Measurements from ENCODE around the gene GRM4.

Gene GRM4

DNA sequence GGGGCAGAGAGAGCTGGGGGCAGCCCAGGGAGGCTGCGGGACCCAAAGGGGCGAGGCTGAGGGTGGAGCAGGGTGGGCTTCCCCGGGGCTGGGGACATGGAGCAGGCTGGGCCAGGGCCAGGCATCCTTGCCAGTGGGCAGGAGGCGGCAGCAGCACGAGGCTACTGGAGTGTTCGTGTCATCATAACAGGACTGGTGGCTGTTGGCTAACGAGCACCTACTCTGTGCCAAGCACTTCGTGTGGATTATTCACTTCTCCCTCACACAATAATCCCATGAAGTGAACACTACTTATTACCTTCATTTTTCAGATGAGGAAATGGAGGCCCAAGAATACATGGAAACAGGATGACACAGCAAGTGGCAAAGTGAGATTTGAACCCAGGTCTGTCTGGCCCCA lies 41.7 kb downstream of the GRM4 start:
- no peak for TF ChIP-seq EZH2phosphoT487 (conservative IDR thresholded peaks at IDR 0.05; ENCODE audit: low read length)
- TF ChIP-seq, protein P1, sequence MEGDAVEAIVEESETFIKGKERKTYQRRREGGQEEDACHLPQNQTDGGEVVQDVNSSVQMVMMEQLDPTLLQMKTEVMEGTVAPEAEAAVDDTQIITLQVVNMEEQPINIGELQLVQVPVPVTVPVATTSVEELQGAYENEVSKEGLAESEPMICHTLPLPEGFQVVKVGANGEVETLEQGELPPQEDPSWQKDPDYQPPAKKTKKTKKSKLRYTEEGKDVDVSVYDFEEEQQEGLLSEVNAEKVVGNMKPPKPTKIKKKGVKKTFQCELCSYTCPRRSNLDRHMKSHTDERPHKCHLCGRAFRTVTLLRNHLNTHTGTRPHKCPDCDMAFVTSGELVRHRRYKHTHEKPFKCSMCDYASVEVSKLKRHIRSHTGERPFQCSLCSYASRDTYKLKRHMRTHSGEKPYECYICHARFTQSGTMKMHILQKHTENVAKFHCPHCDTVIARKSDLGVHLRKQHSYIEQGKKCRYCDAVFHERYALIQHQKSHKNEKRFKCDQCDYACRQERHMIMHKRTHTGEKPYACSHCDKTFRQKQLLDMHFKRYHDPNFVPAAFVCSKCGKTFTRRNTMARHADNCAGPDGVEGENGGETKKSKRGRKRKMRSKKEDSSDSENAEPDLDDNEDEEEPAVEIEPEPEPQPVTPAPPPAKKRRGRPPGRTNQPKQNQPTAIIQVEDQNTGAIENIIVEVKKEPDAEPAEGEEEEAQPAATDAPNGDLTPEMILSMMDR (IDR thresholded peaks at IDR 0.05; ENCODE audit: insufficient read depth, low read length, poor library complexity, severe bottlenecking) = no peak
- H3K27me3 ChIP-seq (ENCODE audit: low read length) = no peaks in the 10 kb centered on the region

DNA sequence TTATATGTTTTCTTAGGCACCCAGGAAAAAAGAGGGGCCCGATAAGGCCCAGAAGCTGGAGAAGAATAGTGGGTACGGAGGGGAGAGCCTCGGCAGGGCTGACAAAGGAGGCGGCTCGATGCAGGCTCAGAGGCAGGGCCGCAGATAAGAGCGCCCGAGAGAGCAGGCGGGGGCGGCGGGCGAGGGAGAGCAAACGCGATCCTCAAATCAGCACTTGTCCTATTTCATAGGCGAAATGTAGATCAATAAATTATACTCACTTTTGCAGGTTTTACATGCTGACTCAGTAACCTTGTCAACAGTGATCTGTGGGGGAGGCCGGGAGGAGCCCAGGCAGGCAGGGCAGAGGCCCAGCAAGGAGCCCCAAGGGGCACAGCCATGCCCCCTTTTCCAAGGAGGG lies 42.6 kb downstream of the GRM4 start:
- TF ChIP-seq, protein P1 (IDR thresholded peaks at IDR 0.05; ENCODE audit: insufficient read depth, low read length, poor library complexity, severe bottlenecking) = no peak
- TF ChIP-seq EZH2phosphoT487 (conservative IDR thresholded peaks at IDR 0.05; ENCODE audit: low read length) = no peak
- no peaks in the 10 kb centered on the region for H3K27me3 ChIP-seq (ENCODE audit: low read length)
- H3K4me2 ChIP-seq (ENCODE audit: low read depth, low read length, poor library complexity, severe bottlenecking) = no peak overlapping the region
- H2AFZ ChIP-seq (ENCODE audit: low read depth, low read length, severe bottlenecking) = no peak overlapping the region
- H3K4me3 ChIP-seq (ENCODE audit: insufficient read depth, low read length, poor library complexity, severe bottlenecking) = no peak overlapping the region
- no peaks in the 10 kb centered on the region for H3K9me3 ChIP-seq (ENCODE audit: insufficient read depth, low read length)
- H3K27ac ChIP-seq (ENCODE audit: low read depth, low read length) = no peak overlapping the region
- no peaks in the 10 kb centered on the region for H3F3A ChIP-seq (ENCODE audit: insufficient read depth)
- no peaks in the 10 kb centered on the region for H3K36me3 ChIP-seq (ENCODE audit: low read length)
- no peaks in the 10 kb centered on the region for H3K79me2 ChIP-seq (ENCODE audit: insufficient read depth, low read length)
- H3K9ac ChIP-seq (ENCODE audit: low read length) = no peak overlapping the region
- H3K9me2 ChIP-seq (replicated peaks; ENCODE audit: insufficient read depth, low read length) = no peaks in the 10 kb centered on the region
- no peaks in the 10 kb centered on the region for H4K20me1 ChIP-seq (ENCODE audit: low read depth, low read length)

More for the DNA sequence above, 41.7 kb downstream of the GRM4 start:
- Histone ChIP-seq H3K4me3 (ENCODE audit: insufficient read depth, low read length, poor library complexity, severe bottlenecking) (no peak overlapping the region), H3K9me3 (ENCODE audit: insufficient read depth, low read length) (no peaks in the 10 kb centered on the region), H3K36me3 (ENCODE audit: low read length) (no peaks in the 10 kb centered on the region), H2AFZ (ENCODE audit: low read depth, low read length, severe bottlenecking) (no peak overlapping the region), H3K4me2 (ENCODE audit: low read depth, low read length, poor library complexity, severe bottlenecking) (no peak overlapping the region), H3F3A (ENCODE audit: insufficient read depth) (no peaks in the 10 kb centered on the region), H4K20me1 (ENCODE audit: low read depth, low read length) (no peaks in the 10 kb centered on the region), H3K9me2 (replicated peaks; ENCODE audit: insufficient read depth, low read length) (no peaks in the 10 kb centered on the region), H3K79me2 (ENCODE audit: insufficient read depth, low read length) (no peaks in the 10 kb centered on the region), H3K9ac (ENCODE audit: low read length) (no peak overlapping the region), H3K27ac (ENCODE audit: low read depth, low read length) (no peak overlapping the region)

DNA sequence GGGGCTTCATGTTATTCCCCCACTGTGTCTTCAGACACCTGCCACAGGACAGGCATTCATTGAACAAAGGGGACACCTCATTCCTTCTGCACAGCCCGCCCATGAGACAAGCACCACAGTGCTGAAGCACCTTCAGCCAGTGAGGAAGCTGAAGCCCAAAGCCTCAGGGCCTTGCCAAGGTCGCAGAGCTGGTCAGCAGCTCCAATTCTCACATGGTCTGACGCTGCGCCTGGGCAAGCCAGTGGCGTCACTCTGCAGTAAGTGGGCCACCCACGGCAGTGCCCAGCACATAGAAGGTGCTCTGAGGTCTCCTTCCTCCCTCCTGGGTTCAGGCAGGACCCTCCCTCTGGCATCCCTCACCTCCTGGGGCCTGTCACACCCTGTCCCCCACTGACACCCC lies 43.2 kb downstream of the GRM4 start:
- no peaks in the 10 kb centered on the region for H3K9me3 ChIP-seq (ENCODE audit: insufficient read depth, low read length)
- H3K79me2 ChIP-seq (ENCODE audit: insufficient read depth, low read length) = no peaks in the 10 kb centered on the region
- H3K9ac ChIP-seq (ENCODE audit: low read length) = no peak overlapping the region
- H2AFZ ChIP-seq (ENCODE audit: low read depth, low read length, severe bottlenecking) = no peak overlapping the region
- H3K4me3 ChIP-seq (ENCODE audit: insufficient read depth, low read length, poor library complexity, severe bottlenecking) = no peak overlapping the region
- H3K36me3 ChIP-seq (ENCODE audit: low read length) = no peaks in the 10 kb centered on the region
- TF ChIP-seq, protein P1 (IDR thresholded peaks at IDR 0.05; ENCODE audit: insufficient read depth, low read length, poor library complexity, severe bottlenecking) = no peak
- no peak for TF ChIP-seq EZH2phosphoT487 (conservative IDR thresholded peaks at IDR 0.05; ENCODE audit: low read length)
- no peaks in the 10 kb centered on the region for H3F3A ChIP-seq (ENCODE audit: insufficient read depth)
- no peak overlapping the region for H3K27ac ChIP-seq (ENCODE audit: low read depth, low read length)
- H3K27me3 ChIP-seq (ENCODE audit: low read length) = no peaks in the 10 kb centered on the region
- H3K9me2 ChIP-seq (replicated peaks; ENCODE audit: insufficient read depth, low read length) = no peaks in the 10 kb centered on the region
- no peaks in the 10 kb centered on the region for H4K20me1 ChIP-seq (ENCODE audit: low read depth, low read length)
- H3K4me2 ChIP-seq (ENCODE audit: low read depth, low read length, poor library complexity, severe bottlenecking) = no peak overlapping the region

Measured in SU-DHL-6 (cell line).